ENCODE data around the gene EEF2. TPM values are rescaled to one million over a fixed set of nuclear protein-coding genes. Genes with fewer than 3 reads are reported as not detected.
A peak's percentile ranks its signal among the peaks of the same experiment; 100 is the strongest.
"Not testable (repeated sequence)": the region's sequence is repeated elsewhere in the genome, so short reads cannot be mapped to it uniquely, and the experiment has no call there.

Gene EEF2
- total RNA-seq, 3 donors from 2014 or later, result 1,628 to 2,598 (median 1,993) TPM

DNA sequence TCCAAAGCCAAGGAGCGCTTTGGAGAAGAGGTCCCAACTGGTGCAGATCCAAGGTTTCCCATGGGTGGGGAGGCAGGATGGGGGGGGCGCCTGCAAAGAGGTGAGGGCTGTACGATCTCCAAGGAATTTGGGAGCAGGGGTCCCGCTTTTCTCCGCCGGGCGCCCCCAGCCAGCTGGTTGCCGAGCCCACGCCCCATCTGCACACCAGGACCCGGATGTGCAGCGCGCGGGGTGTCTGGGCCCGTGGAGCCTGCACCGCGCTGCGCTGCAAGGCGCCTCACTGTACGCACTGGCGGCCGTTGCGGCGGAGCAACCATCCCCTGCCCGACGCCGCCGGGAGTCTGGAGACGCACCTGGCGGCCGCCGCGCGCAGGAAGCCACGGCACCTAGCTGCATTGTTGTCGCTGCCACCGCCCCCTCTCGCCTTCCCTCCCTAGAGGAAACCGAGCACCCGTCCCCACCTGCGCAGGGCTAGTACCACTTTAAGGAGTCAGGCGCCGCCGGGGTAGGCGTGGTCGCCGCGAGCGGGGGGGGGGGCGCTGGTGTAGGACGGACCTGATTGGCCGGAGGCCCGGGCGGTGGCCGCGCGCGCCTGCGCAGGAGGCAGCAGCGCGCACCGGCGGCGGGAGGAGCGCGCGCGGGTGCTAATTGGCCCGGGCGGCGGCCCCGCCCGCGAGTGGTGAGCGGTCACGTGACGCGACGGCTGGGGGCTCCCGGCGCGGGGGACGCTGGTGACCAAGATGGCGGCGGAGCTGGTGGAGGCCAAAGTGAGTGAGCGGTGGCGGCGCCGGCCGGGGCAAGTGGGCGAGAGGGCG lies 22.0 kb upstream of the EEF2 start, which contains the start of gene PIAS4:
Gene PIAS4 (plus strand): TSS at position 716 of the 815 bp plus-strand sequence. CDS start 25 bp downstream, at position 741.
- H3K27me3 ChIP-seq, result no peaks in the 10 kb centered on the region
- intact Hi-C loops (cut with DNase I; ENCODE audit: low total_unique reads), result no loop called here
- DNase-seq (ENCODE audit: low spot score in 2 of 2), result peak; percentile 95 to 96
- H3K4me3 ChIP-seq, result peak within 1 kb of the TSS; percentile 97 to 98 (median 97)
- no peak for TF ChIP-seq POLR2A (IDR thresholded peaks at IDR 0.05)
- peak; percentile 65 to 86 (median 74) for TF ChIP-seq POLR2AphosphoS5 (IDR thresholded peaks at IDR 0.05)
- TF ChIP-seq, protein P1, sequence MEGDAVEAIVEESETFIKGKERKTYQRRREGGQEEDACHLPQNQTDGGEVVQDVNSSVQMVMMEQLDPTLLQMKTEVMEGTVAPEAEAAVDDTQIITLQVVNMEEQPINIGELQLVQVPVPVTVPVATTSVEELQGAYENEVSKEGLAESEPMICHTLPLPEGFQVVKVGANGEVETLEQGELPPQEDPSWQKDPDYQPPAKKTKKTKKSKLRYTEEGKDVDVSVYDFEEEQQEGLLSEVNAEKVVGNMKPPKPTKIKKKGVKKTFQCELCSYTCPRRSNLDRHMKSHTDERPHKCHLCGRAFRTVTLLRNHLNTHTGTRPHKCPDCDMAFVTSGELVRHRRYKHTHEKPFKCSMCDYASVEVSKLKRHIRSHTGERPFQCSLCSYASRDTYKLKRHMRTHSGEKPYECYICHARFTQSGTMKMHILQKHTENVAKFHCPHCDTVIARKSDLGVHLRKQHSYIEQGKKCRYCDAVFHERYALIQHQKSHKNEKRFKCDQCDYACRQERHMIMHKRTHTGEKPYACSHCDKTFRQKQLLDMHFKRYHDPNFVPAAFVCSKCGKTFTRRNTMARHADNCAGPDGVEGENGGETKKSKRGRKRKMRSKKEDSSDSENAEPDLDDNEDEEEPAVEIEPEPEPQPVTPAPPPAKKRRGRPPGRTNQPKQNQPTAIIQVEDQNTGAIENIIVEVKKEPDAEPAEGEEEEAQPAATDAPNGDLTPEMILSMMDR (IDR thresholded peaks at IDR 0.05), result peak in 2 of 3 donors; percentile 11 to 29
- H3K36me3 ChIP-seq, result no peaks in the 10 kb centered on the region
- no peaks in the 10 kb centered on the region for H3K9me3 ChIP-seq
- H3K4me1 ChIP-seq, result peaks cover 4 to 22% of the 10 kb centered on the region in 2 donors
- peak within 1 kb of the TSS; percentile 90 to 93 for H3K27ac ChIP-seq

DNA sequence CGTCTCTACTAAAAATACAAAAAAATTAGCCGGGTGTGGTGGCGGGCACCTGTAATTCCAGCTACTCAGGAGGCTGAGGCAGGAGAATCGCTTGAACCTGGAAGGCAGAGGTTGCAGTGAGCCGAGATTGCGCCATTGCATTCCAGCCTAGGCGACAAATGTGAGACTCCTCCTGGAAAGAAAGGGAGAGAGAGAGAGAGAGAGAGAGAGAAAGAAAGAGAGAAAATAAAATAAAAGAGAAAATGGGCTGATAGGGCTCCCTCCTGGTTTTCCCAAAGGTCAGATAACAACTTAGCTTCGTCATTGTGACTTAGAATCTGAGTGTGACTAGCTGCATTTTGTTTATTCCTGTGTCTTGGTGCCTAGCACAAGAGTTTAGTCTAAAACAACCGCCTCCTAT lies 20.2 kb upstream of the EEF2 start:
- intact Hi-C loops (cut with DNase I; ENCODE audit: low total_unique reads); H3K4me3 ChIP-seq; DNase-seq (ENCODE audit: low spot score in 2 of 2); H3K27ac ChIP-seq; H3K36me3 ChIP-seq; H3K27me3 ChIP-seq; H3K9me3 ChIP-seq: not testable (repeated sequence)
- peaks cover 4 to 17% of the 10 kb centered on the region in 2 donors for H3K4me1 ChIP-seq

DNA sequence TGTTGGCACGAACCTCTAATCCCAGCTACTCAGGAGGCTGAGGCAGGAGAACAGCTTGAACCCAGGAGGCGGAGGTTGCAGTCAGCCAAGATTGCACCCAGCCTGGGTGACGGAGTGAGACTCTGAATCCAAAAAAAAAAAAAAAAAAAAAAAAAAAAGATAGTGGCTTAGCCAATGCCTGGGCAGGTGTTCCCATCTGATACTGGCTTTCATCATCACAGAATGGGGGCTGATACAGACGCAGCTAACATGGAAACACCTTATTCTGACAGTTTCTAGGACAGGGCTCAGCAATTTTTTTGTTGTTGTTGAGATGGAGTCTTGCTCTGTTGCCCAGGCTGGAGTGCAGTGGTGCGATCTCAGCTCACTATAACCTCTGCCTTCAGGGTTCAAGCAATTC lies 15.5 kb upstream of the EEF2 start:
- intact Hi-C loops (cut with DNase I; ENCODE audit: low total_unique reads); H3K4me1 ChIP-seq; H3K27ac ChIP-seq; H3K9me3 ChIP-seq; H3K27me3 ChIP-seq; DNase-seq (ENCODE audit: low spot score in 2 of 2); H3K36me3 ChIP-seq; H3K4me3 ChIP-seq: not testable (repeated sequence)

DNA sequence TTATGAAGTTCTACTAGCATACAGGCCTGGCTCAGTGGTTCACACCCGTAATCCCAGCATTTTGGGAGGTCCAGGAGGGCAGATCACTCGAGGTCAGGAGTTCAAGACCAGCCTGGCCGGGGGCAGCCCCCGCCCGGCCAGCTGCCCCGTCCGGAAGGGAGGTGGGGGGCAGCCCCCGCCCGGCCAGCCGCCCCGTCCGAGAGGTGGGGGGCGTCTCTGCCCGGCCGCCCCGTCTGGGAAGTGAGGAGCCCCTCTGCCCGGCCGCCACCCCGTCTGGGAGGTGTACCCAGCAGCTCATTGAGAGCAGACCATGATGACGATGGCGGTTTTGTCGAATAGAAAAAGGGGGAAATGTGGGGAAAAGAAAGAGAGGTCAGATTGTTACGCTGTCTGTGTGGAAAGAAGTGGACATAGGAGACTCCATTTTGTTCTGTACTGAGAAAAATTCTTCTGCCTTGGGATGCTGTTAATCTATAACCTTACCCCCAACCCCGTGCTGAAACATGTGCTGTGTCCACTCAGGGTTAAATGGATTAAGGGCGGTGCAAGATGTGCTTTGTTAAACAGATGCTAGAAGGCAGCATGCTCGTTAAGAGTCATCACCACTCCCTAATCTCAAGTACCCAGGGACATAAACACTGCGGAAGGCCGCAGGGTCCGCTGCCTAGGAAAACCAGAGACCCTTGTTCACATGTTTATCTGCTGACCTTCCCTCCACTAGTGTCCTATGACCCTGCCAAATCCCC lies 13.6 kb upstream of the EEF2 start:
- intact Hi-C loops (cut with DNase I; ENCODE audit: low total_unique reads), result not testable (repeated sequence)

DNA sequence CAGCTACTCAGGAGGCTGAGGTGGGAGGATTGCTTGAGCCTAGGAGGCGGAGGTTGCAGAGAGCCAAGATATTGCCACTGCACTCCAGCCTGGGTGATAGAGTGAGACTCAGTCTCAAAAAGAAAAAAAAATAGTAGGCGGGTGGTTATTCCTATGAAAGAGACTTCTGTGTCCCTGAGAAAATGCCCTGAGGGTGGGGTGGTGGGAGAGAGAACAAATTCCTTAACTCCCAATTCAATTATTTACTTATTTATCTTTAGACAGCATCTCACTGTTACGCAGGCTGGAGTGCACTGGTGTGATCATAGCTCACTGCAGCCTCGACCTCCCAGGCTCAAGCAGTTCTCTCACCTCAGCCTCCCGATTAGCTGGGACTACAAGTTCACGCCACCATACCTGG lies 10.3 kb upstream of the EEF2 start:
- Histone ChIP-seq H3K36me3 (no peaks in the 10 kb centered on the region), H3K9me3 (no peaks in the 10 kb centered on the region), H3K4me3 (no peak overlapping the region), H3K4me1 (no peaks in the 10 kb centered on the region), H3K27ac (no peak overlapping the region), H3K27me3 (no peaks in the 10 kb centered on the region)
- TF ChIP-seq POLR2A (IDR thresholded peaks at IDR 0.05) (no peak), POLR2AphosphoS5 (IDR thresholded peaks at IDR 0.05) (no peak)
- TF ChIP-seq, protein P1 (IDR thresholded peaks at IDR 0.05), result no peak
- DNase-seq (ENCODE audit: low spot score in 2 of 2), result no peak
- intact Hi-C loops (cut with DNase I; ENCODE audit: low total_unique reads), result no loop called here

More for the DNA sequence above, 13.6 kb upstream of the EEF2 start:
- H3K9me3 ChIP-seq; H3K4me3 ChIP-seq; H3K27ac ChIP-seq; DNase-seq (ENCODE audit: low spot score in 2 of 2); H3K27me3 ChIP-seq; H3K4me1 ChIP-seq; H3K36me3 ChIP-seq: not testable (repeated sequence)

DNA sequence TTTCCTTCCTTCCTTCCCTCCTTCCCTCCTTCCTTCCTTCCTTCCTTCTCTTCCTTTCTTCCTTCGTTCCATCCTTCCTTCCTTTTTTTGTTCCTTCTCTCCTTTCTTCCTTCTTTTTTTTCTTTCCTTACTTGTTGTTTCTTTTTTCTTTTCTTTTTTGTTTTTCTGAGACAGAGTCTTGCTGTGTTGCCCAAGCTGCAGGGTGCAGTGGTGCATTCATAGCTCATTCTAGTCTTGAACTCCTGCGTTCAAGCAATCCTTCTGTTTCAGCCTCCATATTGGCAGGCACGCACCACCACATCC lies 5.5 kb upstream of the EEF2 start:
- no peak overlapping the region for H3K4me3 ChIP-seq
- no peaks in the 10 kb centered on the region for H3K36me3 ChIP-seq
- H3K4me1 ChIP-seq, result peaks cover 7 to 15% of the 10 kb centered on the region in 2 donors
- intact Hi-C loops (cut with DNase I; ENCODE audit: low total_unique reads), result no loop called here
- no peak overlapping the region for H3K27ac ChIP-seq
- no peak for TF ChIP-seq POLR2AphosphoS5 (IDR thresholded peaks at IDR 0.05)
- no peak for DNase-seq (ENCODE audit: low spot score in 2 of 2)
- no peaks in the 10 kb centered on the region for H3K27me3 ChIP-seq
- H3K9me3 ChIP-seq, result no peaks in the 10 kb centered on the region
